K562 (cell line): ENCODE data around the gene RPUSD1. TPM values are rescaled to one million over a fixed set of nuclear protein-coding genes. Genes with fewer than 3 reads are reported as not detected.
"Not testable (repeated sequence)": the region's sequence is repeated elsewhere in the genome, so short reads cannot be mapped to it uniquely, and the experiment has no call there.

Experiments
- ATAC-seq: fragments of 200-7000 bp; cut with Tn5 transposase; 3 replicates; pipeline ENCODE4 v1.9.1; 2020; ENCODE audit warnings: moderate library complexity
- BruUV-seq: library from RNA; stranded (reverse); fragments of 400-500 nt; replicated peaks from 2 replicates; lab custom pipeline; 2021; lab: Mats Ljungman, UMichigan
- CTCF ChIA-PET: fragments of 300-600 bp; formaldehyde crosslinking; extraction: SDS; loops from one replicate; lab custom pipeline; 2021; ENCODE audit warnings: low intra/inter-chr PET ratio; lab: Yijun Ruan, JAX
- POLR2A ChIA-PET: fragments of 300-600, 350-650 bp; sonication (Branson Sonifier 250); formaldehyde crosslinking; extraction: SDS; loops from one replicate; lab custom pipeline; 2021; ENCODE audit warnings: antibody characterized with exemption, inconsistent platforms; lab: Yijun Ruan, JAX
- DNase-seq, 4 experiments: peaks; one replicate each; pipeline versions ENCODE4 v3.0.0 to v3.0.0-alpha.2; 2011 to 2018; ENCODE audit warnings: low spot score in 3 of 4, mixed read lengths in 3 of 4; ENCODE audit errors: extremely low read depth in 1 of 4
- FAIRE-seq: peaks from 2 replicates; lab custom pipeline; 2011; peaks lifted over from hg19 to GRCh38; lab: Jason Lieb, UNC
- H2AFZ ChIP-seq: 2 replicates; pipeline ENCODE4 v1.6.0; 2011; ENCODE audit warnings: low read depth, low read length, control low read depth, inconsistent platforms
- H3K27ac ChIP-seq: fragments of 200-600 bp; 3 replicates; pipeline ENCODE4 v1.8.0; 2011; ENCODE audit warnings: low read depth, mild to moderate bottlenecking, control low read depth, inconsistent platforms, low read length, moderate library complexity, mixed read lengths; ENCODE audit errors: extremely low read depth
- H3K27me3 ChIP-seq, 2 experiments: fragments of 300-600 bp in 1 of 2; 2 replicates in 1 of 2; 3 replicates in 1 of 2; pipeline versions ENCODE4 v1.6.0 to v1.8.0; 2011; ENCODE audit warnings: inconsistent platforms in 2 of 2, low read length in 2 of 2, mild to moderate bottlenecking in 1 of 2, mixed read lengths in 1 of 2, moderate library complexity in 1 of 2; ENCODE audit not compliant: control insufficient read depth in 2 of 2, insufficient read depth in 2 of 2
- H3K36me3 ChIP-seq: fragments of 300-600 bp; 3 replicates; pipeline ENCODE4 v1.8.0; 2011; ENCODE audit warnings: mild to moderate bottlenecking, low read length, inconsistent platforms; ENCODE audit not compliant: control insufficient read depth, insufficient read depth
- H3K4me1 ChIP-seq, 2 experiments: fragments of 200-600 bp in 1 of 2; replicated peaks in 1 of 2; 2 replicates in 1 of 2; 3 replicates in 1 of 2; pipeline versions ENCODE4 v1.5.1 to v1.8.0; 2011; ENCODE audit warnings: inconsistent platforms in 2 of 2, low read length in 2 of 2, mild to moderate bottlenecking in 1 of 2, mixed read lengths in 1 of 2, moderate library complexity in 1 of 2; ENCODE audit not compliant: control insufficient read depth in 2 of 2, insufficient read depth in 2 of 2
- H3K4me2 ChIP-seq: 2 replicates; pipeline ENCODE4 v1.6.1; 2011; ENCODE audit warnings: low read length, control low read depth, inconsistent platforms, mixed read lengths; ENCODE audit not compliant: insufficient read depth
- H3K4me3 ChIP-seq: fragments of 200-600 bp; sonication (generic), shearing (Covaris generic); 2 replicates; pipeline ENCODE4 v1.5.1; 2016; ENCODE audit warnings: control low read depth, inconsistent platforms
- H3K79me2 ChIP-seq: fragments of 200-600 bp; 3 replicates; pipeline ENCODE4 v1.8.0; 2011; ENCODE audit warnings: low read length, inconsistent platforms; ENCODE audit not compliant: control insufficient read depth, insufficient read depth
- H3K9ac ChIP-seq, 2 experiments: 2 replicates each; pipeline versions ENCODE4 v1.6.0 to v1.6.1; 2011; ENCODE audit warnings: low read depth in 2 of 2, low read length in 2 of 2, control low read depth in 1 of 2, inconsistent platforms in 1 of 2, mild to moderate bottlenecking in 1 of 2, mixed read lengths in 1 of 2; ENCODE audit not compliant: insufficient read depth in 1 of 2
- H3K9me1 ChIP-seq: one replicate; pipeline ENCODE4 v1.6.0; 2011; ENCODE audit warnings: inconsistent platforms, mild to moderate bottlenecking, low read length, moderate library complexity; ENCODE audit not compliant: control insufficient read depth, insufficient read depth
- H3K9me3 ChIP-seq: replicated peaks from 2 replicates; pipeline ENCODE4 v1.5.1; 2011; ENCODE audit warnings: low read depth, low read length, inconsistent platforms; ENCODE audit not compliant: control insufficient read depth, insufficient read depth
- H4K20me1 ChIP-seq: replicated peaks from 2 replicates; pipeline ENCODE4 v1.6.1; 2011; ENCODE audit warnings: low read length, inconsistent platforms, mixed read lengths; ENCODE audit not compliant: control insufficient read depth, insufficient read depth
- CEBPZ ChIP-seq: fragments of 150-350 bp; IDR thresholded peaks from 2 replicates; pipeline ENCODE4 v1.6.1; 2014; ENCODE audit warnings: low read depth, mild to moderate bottlenecking, low read length, borderline replicate concordance
- EHMT2 ChIP-seq: fragments of 450-650 bp; IDR thresholded peaks from 2 replicates; pipeline ENCODE4 v1.6.1; 2018; ENCODE audit warnings: antibody characterized with exemption
- ESRRA ChIP-seq: fragments of 450-650 bp; IDR thresholded peaks from 2 replicates; pipeline ENCODE4 v1.6.1; 2014; ENCODE audit warnings: low read depth, mild to moderate bottlenecking, moderate library complexity, borderline replicate concordance
- ETV1 ChIP-seq: fragments of 450-650 bp; conservative IDR thresholded peaks from 2 replicates; pipeline ENCODE4 v1.6.1; 2016; ENCODE audit warnings: missing genetic modification characterization, control low read depth, low read depth, missing compliant biosample characterization
- ETV5 ChIP-seq: sonication (generic); formaldehyde crosslinking; IDR thresholded peaks from 2 replicates; pipeline ENCODE4 v1.4.0; 2020; ENCODE audit warnings: low read depth, mild to moderate bottlenecking, missing genetic modification reagents
- HES1 ChIP-seq: fragments of 450-650 bp; IDR thresholded peaks from 2 replicates; pipeline ENCODE4 v1.6.1; 2016; ENCODE audit warnings: low read depth, mild to moderate bottlenecking, moderate library complexity
- POLR2A ChIP-seq: fragments of 450-650 bp; conservative IDR thresholded peaks from 2 replicates; pipeline ENCODE4 v1.6.1; 2016
- TAF1 ChIP-seq: IDR thresholded peaks from 2 replicates; pipeline ENCODE4 v1.6.1; 2011; ENCODE audit warnings: mild to moderate bottlenecking, low read length, moderate library complexity; ENCODE audit not compliant: insufficient read depth, control insufficient read depth, severe bottlenecking; ENCODE audit errors: extremely low read depth
- WGBS: fragments of 100-300 bp; shearing (Covaris generic); methylation state at CpG from one replicate; pipeline ENCODE4 v1.1.6; 2016; ENCODE audit warnings: low coverage, mixed read lengths; ENCODE audit not compliant: insufficient coverage; ENCODE audit errors: missing lambda C conversion rate; 5-methylcytosine and 5-hydroxymethylcytosine counted together
- in situ Hi-C: fragments of 300-500 bp; cut with MboI; formaldehyde crosslinking; loops from 4 replicates; pipeline ENCODE4 v1.15.0; 2018; ENCODE audit warnings: inconsistent platforms, mixed read lengths
- intact Hi-C: fragments of 100-400 bp; cut with micrococcal nuclease; formaldehyde crosslinking; loops from 2 replicates; pipeline ENCODE4 v1.14.2; 2022
- polyA plus RNA-seq, 8 experiments: library from polyadenylated mRNA; depleted of rRNA in 4 of 8; stranded (reverse) in 5 of 8; unstranded in 3 of 8; fragments of >200 nt; fragmentation: Nextera tagmentation in 2 of 8; fragmentation: Illumina TruSeq in 1 of 8; extraction: Ambion mirVana in 2 of 8; extraction: Trizol in 1 of 8; gene quantifications; 2 replicates each; pipeline versions ENCODE4 v1.2.1 to v1.2.3, GENCODE V29; 2011 to 2014; ENCODE audit warnings: inconsistent platforms in 1 of 8, missing spikeins in 1 of 8
- total RNA-seq, 7 experiments: library from RNA; depleted of rRNA in 6 of 7; stranded (reverse); fragments of >200 nt in 6 of 7; fragmentation: Illumina TruSeq in 2 of 7; extraction: Trizol in 2 of 7; gene quantifications; 2 replicates each; pipeline versions ENCODE4 v1.2.1 to v1.2.3, GENCODE V29; 2011 to 2021; ENCODE audit warnings: low replicate concordance in 1 of 7
- TF ChIP-seq, protein P1 (sequence below), 2 experiments: fragments of 450-650 bp in 1 of 2; sonication (generic) in 1 of 2; formaldehyde crosslinking; conservative IDR thresholded peaks; 2 replicates each; pipeline versions ENCODE4 v1.4.0 to v1.8.1; 2020 to 2022; ENCODE audit warnings: mild to moderate bottlenecking in 1 of 2, missing genetic modification reagents in 1 of 2

The RPUSD1 gene
- total and polyA plus RNA-seq, 9 of the 15 experiments (the other 6 are each of a cell fraction or from before 2014, with no cell fraction given) = 0.45 to 56.6 (median 12.0) TPM

DNA sequence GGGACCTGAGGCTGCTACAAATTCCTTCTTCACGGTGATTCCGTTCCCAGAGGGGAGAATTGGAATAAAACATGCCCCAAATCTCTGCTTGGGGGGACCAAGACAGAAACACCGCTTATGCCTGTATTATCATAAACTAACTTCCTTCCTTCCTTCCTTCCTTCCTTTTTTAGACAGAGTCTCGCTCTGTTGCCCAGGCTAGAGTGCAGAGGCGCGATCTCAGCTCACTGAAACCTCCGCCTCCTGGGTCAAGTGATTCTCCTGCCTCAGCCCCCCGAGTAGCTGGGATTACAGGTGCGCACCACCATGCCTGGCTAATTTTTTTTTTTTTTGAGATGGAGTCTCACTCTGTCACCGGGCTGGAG lies 31.8 kb upstream of the RPUSD1 start:
- DNase-seq, H3K36me3 ChIP-seq, H4K20me1 ChIP-seq, H2AFZ ChIP-seq, CTCF ChIA-PET, intact Hi-C loops, FAIRE-seq, H3K4me3 ChIP-seq, H3K9me1 ChIP-seq, H3K4me2 ChIP-seq, in situ Hi-C loops, H3K27ac ChIP-seq, H3K9ac ChIP-seq, BruUV-seq, ATAC-seq, H3K79me2 ChIP-seq, H3K9me3 ChIP-seq: not testable (repeated sequence)
- 1% methylated on average over 6 of the region's 10 CpGs for whole genome bisulfite sequencing
- Histone ChIP-seq H3K4me1 (peaks cover 0 to 36% of the 10 kb centered on the region in 2 experiments; a peak in 2 of 5 replicates), H3K27me3 (peaks cover 53 to 93% of the 10 kb centered on the region in 2 experiments)
- POLR2A ChIA-PET = interaction anchor here (0.6 to 2.0 kb wide), 2 partner anchors 11 to 240 kb away, joined by 3 to 5 read pairs; no protein-coding TSS in a partner anchor

GRCh38 chr16:819336-820043 lies 31.3 kb upstream of the RPUSD1 start:
- H3K27me3 ChIP-seq = peaks cover 50 to 93% of the 10 kb centered on the region in 2 experiments
- no peaks in the 10 kb centered on the region for H3K79me2 ChIP-seq
- ChIA-PET CTCF (no interaction called here), POLR2A (interaction anchor here (0.6 to 2.0 kb wide), 2 partner anchors 10 to 241 kb away, joined by 3 to 5 read pairs; no protein-coding TSS in a partner anchor)
- intact Hi-C loops (no loop called here), in situ Hi-C loops (no loop called here)
- no peaks in the 10 kb centered on the region for H3K36me3 ChIP-seq
- H3K4me2 ChIP-seq = no peak overlapping the region
- FAIRE-seq (no peak), DNase-seq (no peak), ATAC-seq (no peak)
- H3K9ac ChIP-seq = no peak overlapping the region
- H2AFZ ChIP-seq = no peak overlapping the region
- WGBS = 3% methylated on average over 23 of the region's 23 CpGs
- H4K20me1 ChIP-seq = no peaks in the 10 kb centered on the region
- peaks cover 0 to 30% of the 10 kb centered on the region in 2 experiments; a peak in 2 of 5 replicates for H3K4me1 ChIP-seq
- no peak overlapping the region for H3K4me3 ChIP-seq
- H3K9me3 ChIP-seq = no peaks in the 10 kb centered on the region; the same call in 1 of the 2 replicates
- BruUV-seq = no TSS peak
- H3K27ac ChIP-seq = no peak overlapping the region
- H3K9me1 ChIP-seq = no peaks in the 10 kb centered on the region
- TF ChIP-seq EHMT2 = no peak
- no peak for TF ChIP-seq CEBPZ
- TF ChIP-seq ETV1 (tag) = no peak
- TF ChIP-seq ESRRA = no peak
- TF ChIP-seq ETV5 (CRISPR knock-in tag) = no peak
- TF ChIP-seq, protein P1, sequence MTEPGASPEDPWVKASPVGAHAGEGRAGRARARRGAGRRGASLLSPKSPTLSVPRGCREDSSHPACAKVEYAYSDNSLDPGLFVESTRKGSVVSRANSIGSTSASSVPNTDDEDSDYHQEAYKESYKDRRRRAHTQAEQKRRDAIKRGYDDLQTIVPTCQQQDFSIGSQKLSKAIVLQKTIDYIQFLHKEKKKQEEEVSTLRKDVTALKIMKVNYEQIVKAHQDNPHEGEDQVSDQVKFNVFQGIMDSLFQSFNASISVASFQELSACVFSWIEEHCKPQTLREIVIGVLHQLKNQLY (CRISPR knock-in tag; conservative IDR thresholded peaks at IDR 0.05) = no peak
- TF ChIP-seq TAF1 = no peak
- no peak for TF ChIP-seq POLR2A
- TF ChIP-seq HES1 = no peak
